Prostate gland (tissue), 2 donors: Measurements from ENCODE around the gene MAPK1. TPM values are rescaled to one million over a fixed set of nuclear protein-coding genes. Genes with fewer than 3 reads are reported as not detected.

Source experiments
- DNase-seq: peaks from one replicate; pipeline ENCODE4 v3.0.0-alpha.2; 2019; ENCODE audit warnings: low spot score
- H3K27ac ChIP-seq, 2 donors: fragments of 200-600 bp; sonication (generic); 2 replicates each; pipeline ENCODE4 v1.5.1; 2017 to 2019
- H3K27me3 ChIP-seq: fragments of 200-600 bp; sonication (generic); replicated peaks from 2 replicates; pipeline ENCODE4 v1.5.1; 2019; ENCODE audit not compliant: insufficient read depth
- H3K36me3 ChIP-seq, 2 donors: fragments of 200-600 bp; sonication (generic); 1 replicate in 1 of 2; 2 replicates in 1 of 2; pipeline versions ENCODE4 v1.5.1 to v1.8.1; 2017 to 2019
- H3K4me1 ChIP-seq: fragments of 200-600 bp; sonication (generic); replicated peaks from 2 replicates; pipeline ENCODE4 v1.5.1; 2019
- H3K4me3 ChIP-seq, 2 donors: fragments of 200-600 bp; sonication (generic); 2 replicates each; pipeline ENCODE4 v1.5.1; 2017 to 2019
- H3K9me3 ChIP-seq: fragments of 200-600 bp; sonication (generic); 2 replicates; pipeline ENCODE4 v1.5.1; 2017
- CTCF ChIP-seq, 4 experiments: fragments of 200-600 bp in 2 of 4; fragments of 450-650 bp in 2 of 4; sonication (generic) in 2 of 4; IDR thresholded peaks; 1 replicate in 3 of 4; 2 replicates in 1 of 4; pipeline ENCODE4 v1.5.1; 2016 to 2019; ENCODE audit warnings: antibody characterized with exemption in 4 of 4, mild to moderate bottlenecking in 2 of 4, moderate library complexity in 2 of 4
- POLR2A ChIP-seq: fragments of 450-650 bp; IDR thresholded peaks from one replicate; pipeline ENCODE4 v1.6.1; 2016; ENCODE audit warnings: antibody characterized with exemption, mild to moderate bottlenecking
- POLR2AphosphoS5 ChIP-seq: sonication (generic); formaldehyde crosslinking; IDR thresholded peaks from one replicate; pipeline ENCODE4 v1.6.1; 2017; ENCODE audit warnings: antibody characterized with exemption
- WGBS: methylation state at CpG from one replicate; pipeline ENCODE4 v1.1.5; 2018; 5-methylcytosine and 5-hydroxymethylcytosine counted together
- intact Hi-C: fragments of 100-400 bp; cut with DNase I; formaldehyde crosslinking; loops from one replicate; pipeline ENCODE4 v1.14.2; 2022
- total RNA-seq, 2 donors: library from RNA; depleted of rRNA; stranded (reverse); fragments of >200 nt; gene quantifications; one replicate each; pipeline ENCODE4 v1.1.0, GENCODE V29; 2016

MAPK1 gene
- total RNA-seq, 2 donors from 2014 or later: 89.6 to 92.1 TPM

GRCh38 chr22:21860491-21861039 lies 6.9 kb downstream of the MAPK1 start:
- DNase-seq: no peak
- intact Hi-C loops: no loop called here
- Histone ChIP-seq H3K4me3 (no peak overlapping the region), H3K4me1 (peaks cover 6% of the 10 kb centered on the region), H3K27me3 (no peaks in the 10 kb centered on the region), H3K27ac (no peak overlapping the region), H3K9me3 (no peaks in the 10 kb centered on the region), H3K36me3 (no peaks in the 10 kb centered on the region)
- 79% methylated on average over 4 of the region's 4 CpGs for WGBS
- TF ChIP-seq POLR2AphosphoS5: no peak
- no peak for TF ChIP-seq CTCF (IDR thresholded peaks at IDR 0.05)
- TF ChIP-seq POLR2A: no peak

GRCh38 chr22:21858025-21858764 lies 9.2 kb downstream of the MAPK1 start:
- H3K4me3 ChIP-seq: no peak overlapping the region
- intact Hi-C loops: no loop called here
- no peak for TF ChIP-seq CTCF (IDR thresholded peaks at IDR 0.05)
- no peak for TF ChIP-seq POLR2A
- H3K4me1 ChIP-seq: no peaks in the 10 kb centered on the region
- H3K27ac ChIP-seq: peak overlapping the region in 1 of 2 donors; percentile 12
- H3K9me3 ChIP-seq: no peaks in the 10 kb centered on the region
- WGBS: 71% methylated on average over 4 of the region's 4 CpGs
- no peaks in the 10 kb centered on the region for H3K36me3 ChIP-seq
- no peaks in the 10 kb centered on the region for H3K27me3 ChIP-seq
- no peak for DNase-seq

- TF ChIP-seq POLR2A (no peak), POLR2AphosphoS5 (no peak), CTCF (IDR thresholded peaks at IDR 0.05) (no peak)
- intact Hi-C loops: no loop called here
- no peaks in the 10 kb centered on the region for H3K36me3 ChIP-seq
- H3K4me3 ChIP-seq: no peak overlapping the region
- H3K27me3 ChIP-seq: no peaks in the 10 kb centered on the region
- WGBS: 28% methylated on average over 4 of the region's 4 CpGs
- DNase-seq: no peak
- no peaks in the 10 kb centered on the region for H3K4me1 ChIP-seq
- peak overlapping the region in 1 of 2 donors; percentile 12 for H3K27ac ChIP-seq
- no peaks in the 10 kb centered on the region for H3K9me3 ChIP-seq
These were observed 9.9 kb downstream of the MAPK1 start for GRCh38 chr22:21857481-21857914.

DNA sequence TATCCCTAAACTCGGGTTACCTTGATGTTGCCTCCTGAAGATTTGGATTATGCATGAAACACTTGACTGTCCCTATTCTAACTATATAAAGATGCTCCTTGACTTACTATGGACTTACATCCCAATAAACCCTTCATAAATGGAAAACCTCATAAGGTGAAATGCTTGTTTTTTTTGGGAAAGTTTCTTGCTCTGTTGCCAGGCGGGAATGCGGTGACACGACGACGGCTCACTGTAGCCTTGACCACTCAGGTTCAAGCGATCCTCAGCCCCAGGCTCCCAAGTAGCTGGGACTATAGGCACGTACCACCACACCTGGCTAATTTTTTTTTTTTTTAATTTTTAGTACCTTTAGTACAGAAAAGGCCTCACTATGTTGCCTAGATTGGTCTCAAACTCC lies 10.6 kb downstream of the MAPK1 start:
- H3K9me3 ChIP-seq: no peaks in the 10 kb centered on the region
- no peaks in the 10 kb centered on the region for H3K27me3 ChIP-seq
- 86% methylated on average over 8 of the region's 8 CpGs for WGBS
- H3K4me1 ChIP-seq: no peaks in the 10 kb centered on the region
- H3K4me3 ChIP-seq: no peak overlapping the region
- H3K36me3 ChIP-seq: no peaks in the 10 kb centered on the region
- no peak for TF ChIP-seq POLR2AphosphoS5
- no peak for TF ChIP-seq POLR2A
- no peak for TF ChIP-seq CTCF (IDR thresholded peaks at IDR 0.05)
- DNase-seq: no peak
- no peak overlapping the region for H3K27ac ChIP-seq
- intact Hi-C loops: no loop called here

DNA sequence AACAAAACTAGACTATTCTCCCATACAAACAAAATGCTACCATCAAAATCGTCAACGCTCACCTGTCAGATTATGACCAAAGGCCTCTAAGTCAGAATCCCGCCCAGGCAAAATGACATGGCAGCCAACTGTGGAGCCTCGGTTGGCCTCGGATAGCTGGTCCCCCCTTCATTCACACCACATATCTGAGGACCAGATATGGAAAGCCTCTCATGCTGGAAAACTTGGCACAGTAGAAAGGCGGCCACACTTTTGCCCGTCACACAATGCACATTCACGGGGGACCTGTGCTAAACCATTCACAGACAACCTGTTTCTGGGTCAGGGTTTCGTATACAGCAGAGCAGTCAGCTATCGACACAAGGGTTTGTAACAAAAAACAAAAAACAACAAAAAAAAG lies 11.2 kb downstream of the MAPK1 start:
- Histone ChIP-seq H3K27ac (no peak overlapping the region), H3K4me3 (no peak overlapping the region), H3K4me1 (no peaks in the 10 kb centered on the region), H3K27me3 (no peaks in the 10 kb centered on the region), H3K9me3 (no peaks in the 10 kb centered on the region), H3K36me3 (no peaks in the 10 kb centered on the region)
- DNase-seq: no peak
- TF ChIP-seq CTCF (IDR thresholded peaks at IDR 0.05) (no peak), POLR2AphosphoS5 (no peak), POLR2A (no peak)
- WGBS: 91% methylated on average over 10 of the region's 10 CpGs
- intact Hi-C loops: no loop called here
